ENCODE results near the gene BORCS5. TPM values are rescaled to one million over a fixed set of nuclear protein-coding genes. Genes with fewer than 3 reads are reported as not detected.

The BORCS5 gene
- total and polyA plus RNA-seq, 2 of the 8 experiments (the other 6 are each of a cell fraction or from before 2014, with no cell fraction given) = 8.3 to 17.4 TPM

GRCh38 chr12:12333407-12334366 lies 23.2 kb upstream of the BORCS5 start (continued):
- TF ChIP-seq CHD7 (IDR thresholded peaks at IDR 0.05; ENCODE audit: insufficient replicate concordance, low read length) = no peak
- no peak for TF ChIP-seq MAX (IDR thresholded peaks at IDR 0.05)
- no peak for TF ChIP-seq RNF2 (IDR thresholded peaks at IDR 0.05; ENCODE audit: borderline replicate concordance, low read depth, low read length, missing control alignments, poor library complexity, severe bottlenecking)
